ENCODE results near the gene CGNL1.

CGNL1 gene

GRCh38 chr15:57440799-57441198, 64.5 kb downstream of the CGNL1 start:
- Histone ChIP-seq H3K4me1 (ENCODE audit: insufficient read depth, low read length, poor library complexity, severe bottlenecking) (peaks cover 3% of the 10 kb centered on the region), H3K9me2 (replicated peaks; ENCODE audit: low read depth, low read length) (no peaks in the 10 kb centered on the region), H3K4me2 (ENCODE audit: low read depth, low read length, poor library complexity, severe bottlenecking) (no peak overlapping the region), H2AFZ (ENCODE audit: low read length) (0 out of 2 replicates have a peak overlapping the region, but pooled peaks have one; percentile 37), H3K9ac (ENCODE audit: low read depth, low read length, poor library complexity, severe bottlenecking) (no peak overlapping the region), H3F3A (ENCODE audit: low read depth) (no peaks in the 10 kb centered on the region), H4K20me1 (ENCODE audit: insufficient read depth, low read length, poor library complexity, severe bottlenecking) (no peaks in the 10 kb centered on the region), H3K79me2 (ENCODE audit: insufficient read depth, low read length) (no peaks in the 10 kb centered on the region), H3K27me3 (ENCODE audit: insufficient read depth, low read length, poor library complexity, severe bottlenecking) (no peaks in the 10 kb centered on the region), H3K36me3 (ENCODE audit: insufficient read depth, low read length) (no peaks in the 10 kb centered on the region), H3K4me3 (ENCODE audit: low read length, poor library complexity, severe bottlenecking) (no peak overlapping the region), H3K9me3 (ENCODE audit: insufficient read depth, low read depth, low read length) (no peaks in the 10 kb centered on the region)
- TF ChIP-seq EZH2phosphoT487 (IDR thresholded peaks at IDR 0.05; ENCODE audit: borderline replicate concordance) (no peak), CTCF (conservative IDR thresholded peaks at IDR 0.05; ENCODE audit: low read length) (no peak)

- no peak for TF ChIP-seq EZH2phosphoT487 (IDR thresholded peaks at IDR 0.05; ENCODE audit: borderline replicate concordance)
- no peak for TF ChIP-seq CTCF (conservative IDR thresholded peaks at IDR 0.05; ENCODE audit: low read length)
- H3K9me3 ChIP-seq (ENCODE audit: insufficient read depth, low read depth, low read length), result no peaks in the 10 kb centered on the region
- no peaks in the 10 kb centered on the region for H3K9me2 ChIP-seq (replicated peaks; ENCODE audit: low read depth, low read length)
- peaks cover 3% of the 10 kb centered on the region for H3K4me1 ChIP-seq (ENCODE audit: insufficient read depth, low read length, poor library complexity, severe bottlenecking)
- no peak overlapping the region for H3K4me2 ChIP-seq (ENCODE audit: low read depth, low read length, poor library complexity, severe bottlenecking)
- H2AFZ ChIP-seq (ENCODE audit: low read length), result no peak overlapping the region
- H4K20me1 ChIP-seq (ENCODE audit: insufficient read depth, low read length, poor library complexity, severe bottlenecking), result no peaks in the 10 kb centered on the region
- H3K36me3 ChIP-seq (ENCODE audit: insufficient read depth, low read length), result no peaks in the 10 kb centered on the region
- no peaks in the 10 kb centered on the region for H3F3A ChIP-seq (ENCODE audit: low read depth)
- no peaks in the 10 kb centered on the region for H3K27me3 ChIP-seq (ENCODE audit: insufficient read depth, low read length, poor library complexity, severe bottlenecking)
- no peaks in the 10 kb centered on the region for H3K79me2 ChIP-seq (ENCODE audit: insufficient read depth, low read length)
- H3K9ac ChIP-seq (ENCODE audit: low read depth, low read length, poor library complexity, severe bottlenecking), result no peak overlapping the region
- H3K4me3 ChIP-seq (ENCODE audit: low read length, poor library complexity, severe bottlenecking), result no peak overlapping the region
Observed at GRCh38 chr15:57442335-57442734, 66.0 kb downstream of the CGNL1 start.

- H3K4me3 ChIP-seq (ENCODE audit: low read length, poor library complexity, severe bottlenecking), result no peak overlapping the region
- H4K20me1 ChIP-seq (ENCODE audit: insufficient read depth, low read length, poor library complexity, severe bottlenecking), result no peaks in the 10 kb centered on the region
- H3K27me3 ChIP-seq (ENCODE audit: insufficient read depth, low read length, poor library complexity, severe bottlenecking), result no peaks in the 10 kb centered on the region
- H3K4me1 ChIP-seq (ENCODE audit: insufficient read depth, low read length, poor library complexity, severe bottlenecking), result peaks cover 3% of the 10 kb centered on the region
- H3K9me3 ChIP-seq (ENCODE audit: insufficient read depth, low read depth, low read length), result no peaks in the 10 kb centered on the region
- no peak overlapping the region for H3K4me2 ChIP-seq (ENCODE audit: low read depth, low read length, poor library complexity, severe bottlenecking)
- no peaks in the 10 kb centered on the region for H3K36me3 ChIP-seq (ENCODE audit: insufficient read depth, low read length)
- H3K9me2 ChIP-seq (replicated peaks; ENCODE audit: low read depth, low read length), result no peaks in the 10 kb centered on the region
- H2AFZ ChIP-seq (ENCODE audit: low read length), result no peak overlapping the region
- TF ChIP-seq EZH2phosphoT487 (IDR thresholded peaks at IDR 0.05; ENCODE audit: borderline replicate concordance), result no peak
- TF ChIP-seq CTCF (conservative IDR thresholded peaks at IDR 0.05; ENCODE audit: low read length), result no peak
- H3F3A ChIP-seq (ENCODE audit: low read depth), result no peaks in the 10 kb centered on the region
- no peaks in the 10 kb centered on the region for H3K79me2 ChIP-seq (ENCODE audit: insufficient read depth, low read length)
- no peak overlapping the region for H3K9ac ChIP-seq (ENCODE audit: low read depth, low read length, poor library complexity, severe bottlenecking)
Observed at GRCh38 chr15:57443486-57443885, 67.2 kb downstream of the CGNL1 start.

All from Loucy (cell line).